IPS DF 19.7 (cell line): ENCODE data around the gene MRGPRF.

Experiments
- DNase-seq: peaks from one replicate; pipeline ENCODE4 v3.0.0-alpha.2; 2013; ENCODE audit warnings: low read depth, low spot score

MRGPRF gene

GRCh38 chr11:69050592-69051380 lies 37.7 kb upstream of the MRGPRF start:
- no peak for DNase-seq

- no peak for DNase-seq
These were observed 36.4 kb upstream of the MRGPRF start for GRCh38 chr11:69049490-69049867.

- peak; percentile 80 for DNase-seq
These were observed 35.8 kb upstream of the MRGPRF start, which contains the start of gene TPCN2 for GRCh38 chr11:69048694-69049489. TPCN2 (plus strand) TSS chr11:69048932; CDS start chr11:69048998, 66 bp downstream.

- no peak for DNase-seq
These were observed 35.1 kb upstream of the MRGPRF start for GRCh38 chr11:69048031-69048693.

- peak; percentile 72 for DNase-seq
These were observed 31.3 kb upstream of the MRGPRF start for GRCh38 chr11:69044111-69045013.

- no peak for DNase-seq
These were observed 28.5 kb upstream of the MRGPRF start for GRCh38 chr11:69041516-69041915.

GRCh38 chr11:69040581-69041260 lies 27.7 kb upstream of the MRGPRF start:
- DNase-seq, result peak; percentile 20

GRCh38 chr11:69040051-69040450 lies 27.0 kb upstream of the MRGPRF start:
- DNase-seq, result no peak

GRCh38 chr11:69039501-69039900 lies 26.5 kb upstream of the MRGPRF start:
- DNase-seq, result no peak

GRCh38 chr11:69037544-69037943 lies 24.5 kb upstream of the MRGPRF start:
- DNase-seq, result no peak

- DNase-seq, result no peak
These were observed 24.0 kb upstream of the MRGPRF start for GRCh38 chr11:69037074-69037473.

GRCh38 chr11:69035946-69036340 lies 22.9 kb upstream of the MRGPRF start:
- no peak for DNase-seq

GRCh38 chr11:69035150-69035945 lies 22.3 kb upstream of the MRGPRF start:
- no peak for DNase-seq

GRCh38 chr11:69034123-69034867 lies 21.2 kb upstream of the MRGPRF start:
- DNase-seq, result no peak

GRCh38 chr11:69033431-69033830 lies 20.4 kb upstream of the MRGPRF start:
- no peak for DNase-seq

GRCh38 chr11:69032833-69033232 lies 19.8 kb upstream of the MRGPRF start:
- DNase-seq, result no peak

- DNase-seq, result no peak
These were observed 17.3 kb upstream of the MRGPRF start for GRCh38 chr11:69030301-69030700.

GRCh38 chr11:69027704-69028372 lies 14.8 kb upstream of the MRGPRF start:
- no peak for DNase-seq

- DNase-seq, result no peak
These were observed 11.5 kb upstream of the MRGPRF start for GRCh38 chr11:69024509-69024908.
